Measurements from ENCODE around the gene CCR7.

Gene CCR7

DNA sequence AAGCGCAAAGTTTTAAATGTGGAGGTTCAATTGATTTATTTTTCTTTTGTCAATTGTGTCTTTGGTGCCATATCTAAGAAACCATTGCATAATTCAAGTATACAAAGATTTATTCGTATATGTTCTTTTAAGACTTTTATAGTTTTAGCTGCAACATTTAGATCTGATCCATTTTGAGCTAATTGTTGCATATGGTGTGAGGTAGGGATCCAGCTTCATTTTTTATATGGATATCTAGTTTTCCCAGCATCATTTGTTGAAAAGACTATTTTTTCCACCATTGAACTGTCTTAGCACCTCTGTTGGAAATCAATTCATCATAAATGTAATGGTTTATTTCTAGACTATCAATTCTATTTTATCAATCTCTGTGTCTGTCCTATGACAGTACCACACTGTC, 2.1 kb upstream of the CCR7 start:
- in situ Hi-C loops (cut with MboI; ENCODE audit: low sequenced_read_pairs, unreplicated experiment), result loop anchor here (5.0 kb wide), 1 partner anchor 45 kb away; no protein-coding TSS in a partner anchor
- TF ChIP-seq, protein P1, sequence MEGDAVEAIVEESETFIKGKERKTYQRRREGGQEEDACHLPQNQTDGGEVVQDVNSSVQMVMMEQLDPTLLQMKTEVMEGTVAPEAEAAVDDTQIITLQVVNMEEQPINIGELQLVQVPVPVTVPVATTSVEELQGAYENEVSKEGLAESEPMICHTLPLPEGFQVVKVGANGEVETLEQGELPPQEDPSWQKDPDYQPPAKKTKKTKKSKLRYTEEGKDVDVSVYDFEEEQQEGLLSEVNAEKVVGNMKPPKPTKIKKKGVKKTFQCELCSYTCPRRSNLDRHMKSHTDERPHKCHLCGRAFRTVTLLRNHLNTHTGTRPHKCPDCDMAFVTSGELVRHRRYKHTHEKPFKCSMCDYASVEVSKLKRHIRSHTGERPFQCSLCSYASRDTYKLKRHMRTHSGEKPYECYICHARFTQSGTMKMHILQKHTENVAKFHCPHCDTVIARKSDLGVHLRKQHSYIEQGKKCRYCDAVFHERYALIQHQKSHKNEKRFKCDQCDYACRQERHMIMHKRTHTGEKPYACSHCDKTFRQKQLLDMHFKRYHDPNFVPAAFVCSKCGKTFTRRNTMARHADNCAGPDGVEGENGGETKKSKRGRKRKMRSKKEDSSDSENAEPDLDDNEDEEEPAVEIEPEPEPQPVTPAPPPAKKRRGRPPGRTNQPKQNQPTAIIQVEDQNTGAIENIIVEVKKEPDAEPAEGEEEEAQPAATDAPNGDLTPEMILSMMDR (IDR thresholded peaks at IDR 0.05; ENCODE audit: borderline replicate concordance, control extremely low read depth, extremely low read depth, insufficient read depth, missing control alignments), result no peak
- no peak for DNase-seq (ENCODE audit: low spot score)

DNA sequence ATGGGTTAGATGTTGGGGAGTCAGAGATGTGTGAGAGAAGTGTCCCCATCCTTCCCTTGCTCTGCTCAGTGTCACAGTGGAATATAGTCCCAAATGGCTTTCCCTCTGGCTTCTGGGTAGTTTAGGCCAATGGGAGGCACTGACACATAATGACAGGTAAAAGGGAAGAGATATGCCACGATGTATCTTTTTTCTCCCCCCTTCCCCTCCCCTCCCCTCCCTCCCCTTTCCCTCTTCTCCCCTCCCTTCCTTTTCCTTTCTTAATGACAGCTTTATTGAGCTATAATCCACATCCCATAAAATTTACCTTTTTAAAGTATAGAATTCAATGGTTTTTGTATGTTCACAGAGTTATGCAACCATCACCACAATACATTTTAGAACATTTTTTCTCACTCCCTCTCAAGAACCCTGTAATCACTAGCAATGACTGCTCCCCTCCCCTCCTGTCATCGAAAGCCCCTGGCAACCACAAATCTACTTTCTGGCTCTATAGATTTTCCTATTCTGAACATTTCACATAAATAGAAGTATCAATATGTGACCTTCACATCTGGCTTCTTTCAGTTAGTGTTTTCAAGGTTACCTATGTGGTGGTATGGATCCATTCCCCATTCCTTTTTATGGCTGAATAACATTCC, 617 bp upstream of the CCR7 start:
- in situ Hi-C loops (cut with MboI; ENCODE audit: low sequenced_read_pairs, unreplicated experiment), result loop anchor here (5.0 kb wide), 1 partner anchor 46 kb away; no protein-coding TSS in a partner anchor
- TF ChIP-seq, protein P1 (IDR thresholded peaks at IDR 0.05; ENCODE audit: borderline replicate concordance, control extremely low read depth, extremely low read depth, insufficient read depth, missing control alignments), result no peak
- peak; percentile 13 for DNase-seq (ENCODE audit: low spot score)

DNA sequence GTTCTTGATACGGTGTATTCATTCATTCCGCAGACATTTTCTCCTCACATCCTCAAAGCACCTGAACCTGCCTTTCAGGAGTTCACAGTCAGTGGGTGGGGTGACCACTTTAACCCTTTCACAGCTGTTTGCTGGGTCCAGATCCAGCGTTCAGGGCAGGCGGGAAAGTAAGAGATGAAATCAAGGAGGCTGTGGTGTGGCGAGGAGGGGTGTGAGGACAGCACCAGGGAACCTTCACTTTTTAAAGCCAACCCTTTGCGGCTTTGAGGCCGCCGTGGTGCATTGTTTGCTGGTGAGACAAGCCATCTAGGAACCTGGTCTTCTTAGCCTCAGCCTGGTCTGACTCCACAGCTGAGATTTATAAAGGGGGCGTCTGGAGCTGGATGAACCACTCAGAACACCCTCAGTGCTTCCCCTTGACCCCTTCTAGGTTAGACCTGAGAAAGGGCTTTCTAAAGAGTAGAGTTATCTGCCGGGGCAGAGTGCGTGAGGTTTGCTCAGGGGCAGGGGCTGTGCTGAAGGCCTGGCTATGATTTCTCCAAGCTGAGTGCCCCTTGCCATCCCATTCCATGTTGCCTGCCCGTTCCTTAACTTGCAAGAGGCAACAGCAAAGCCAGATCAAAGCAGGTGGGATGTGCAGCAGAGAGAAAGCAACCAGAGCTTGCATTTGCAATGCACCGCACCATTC, 933 bp downstream of the CCR7 start:
- DNase-seq (ENCODE audit: low spot score), result peak; percentile 13
- in situ Hi-C loops (cut with MboI; ENCODE audit: low sequenced_read_pairs, unreplicated experiment), result no loop called here
- TF ChIP-seq, protein P1 (IDR thresholded peaks at IDR 0.05; ENCODE audit: borderline replicate concordance, control extremely low read depth, extremely low read depth, insufficient read depth, missing control alignments), result no peak

DNA sequence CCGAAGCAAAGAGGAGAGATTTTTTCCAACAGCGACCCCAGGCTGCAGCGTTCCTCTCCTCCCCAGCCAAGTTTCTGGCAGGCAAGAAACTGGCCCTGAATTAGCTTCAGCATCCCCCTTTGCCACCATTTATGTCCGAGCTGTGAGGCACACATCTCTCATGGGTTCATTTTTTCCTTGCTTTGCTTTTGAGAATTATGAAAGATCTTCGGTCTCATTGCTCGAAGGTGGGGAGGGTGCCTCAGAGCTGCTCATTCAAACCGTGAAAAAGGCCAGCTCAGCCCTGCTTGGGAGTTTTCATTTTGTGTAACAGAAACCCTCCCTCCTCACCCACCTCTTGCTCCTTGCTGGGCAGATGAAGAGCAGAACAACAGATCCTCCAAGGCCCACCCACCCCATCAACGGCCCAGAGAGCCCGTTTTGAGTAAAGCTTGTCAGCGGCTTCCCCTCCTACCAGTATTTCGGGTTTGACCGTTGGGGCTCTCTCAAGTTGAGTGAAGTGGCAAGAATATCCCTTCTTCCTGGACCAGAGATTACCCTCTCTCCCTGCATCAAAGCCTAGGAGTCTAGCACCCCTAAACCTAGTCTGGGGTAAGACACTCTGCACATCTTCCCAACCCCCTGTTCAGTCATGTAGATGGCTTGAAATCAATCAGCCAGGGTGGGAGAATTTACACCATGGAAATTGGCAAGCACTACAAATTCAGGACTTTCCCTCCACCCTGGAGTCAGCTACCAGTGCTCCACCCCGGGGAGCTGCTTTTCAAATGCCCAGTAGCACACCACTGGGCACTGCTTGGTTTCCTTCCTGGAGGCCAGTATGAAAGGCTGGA, 1.8 kb downstream of the CCR7 start:
- TF ChIP-seq, protein P1 (IDR thresholded peaks at IDR 0.05; ENCODE audit: borderline replicate concordance, control extremely low read depth, extremely low read depth, insufficient read depth, missing control alignments), result peak; percentile 7

DNA sequence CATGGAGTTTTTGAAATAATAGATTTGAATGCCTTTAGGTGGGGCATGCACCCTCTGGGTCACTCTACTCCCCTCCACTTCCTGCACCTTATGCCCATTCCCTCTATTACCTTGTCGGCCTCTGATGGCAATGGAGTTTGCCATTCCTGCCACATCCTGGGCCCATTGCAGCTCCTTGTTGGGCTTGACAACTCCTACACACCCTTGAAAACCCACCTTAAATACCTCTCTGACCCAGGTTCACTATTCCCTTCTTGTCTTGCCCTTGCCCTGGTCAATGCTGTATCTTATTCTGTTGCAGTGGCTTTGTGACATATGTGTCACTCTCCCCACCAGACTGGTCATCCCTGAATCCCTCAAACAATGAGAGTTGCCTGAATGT, 2.4 kb downstream of the CCR7 start:
- DNase-seq (ENCODE audit: low spot score), result no peak
- TF ChIP-seq, protein P1 (IDR thresholded peaks at IDR 0.05; ENCODE audit: borderline replicate concordance, control extremely low read depth, extremely low read depth, insufficient read depth, missing control alignments), result no peak
- in situ Hi-C loops (cut with MboI; ENCODE audit: low sequenced_read_pairs, unreplicated experiment), result no loop called here

More for the DNA sequence above, 1.8 kb downstream of the CCR7 start:
- in situ Hi-C loops (cut with MboI; ENCODE audit: low sequenced_read_pairs, unreplicated experiment), result no loop called here
- DNase-seq (ENCODE audit: low spot score), result peak; percentile 22

DNA sequence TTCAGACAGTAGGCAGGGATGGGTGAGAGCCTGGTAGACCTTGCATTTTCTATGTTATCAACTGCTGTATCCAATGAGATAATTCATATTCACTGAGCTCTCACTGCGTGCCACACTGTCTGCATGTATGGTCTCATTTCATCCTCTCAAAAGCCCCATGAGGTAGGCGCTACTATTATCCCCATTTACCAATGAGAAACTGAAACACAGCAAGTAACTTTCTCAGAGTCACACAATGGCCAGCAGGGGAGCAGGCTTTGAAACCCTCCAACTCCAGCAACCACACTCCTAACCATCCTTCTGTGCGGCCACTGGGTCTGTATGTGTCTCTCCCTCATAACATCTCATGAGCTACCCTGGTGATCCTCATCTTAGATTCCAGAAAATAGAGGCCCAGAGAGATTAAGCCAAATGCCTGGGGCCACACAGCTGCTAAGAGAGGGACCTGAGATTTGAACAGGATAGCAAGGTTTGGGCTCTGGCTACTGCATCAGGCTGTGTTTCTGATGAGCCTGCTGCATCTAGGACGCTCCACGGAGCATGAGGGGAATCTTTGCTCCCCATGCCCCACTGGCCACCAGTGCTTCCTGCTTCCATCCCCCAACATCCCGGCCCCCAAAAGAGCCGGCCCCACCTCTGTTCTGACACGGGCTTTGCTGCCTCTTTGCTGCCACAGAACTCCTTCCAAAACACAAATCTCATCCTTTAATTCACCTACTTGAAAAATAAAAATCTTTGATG, 3.2 kb downstream of the CCR7 start:
- in situ Hi-C loops (cut with MboI; ENCODE audit: low sequenced_read_pairs, unreplicated experiment), result no loop called here
- DNase-seq (ENCODE audit: low spot score), result peak; percentile 58
- TF ChIP-seq, protein P1 (IDR thresholded peaks at IDR 0.05; ENCODE audit: borderline replicate concordance, control extremely low read depth, extremely low read depth, insufficient read depth, missing control alignments), result peak; percentile 25

Data from GM13976 (cell line).